Pulmonary artery endothelial cell (primary cell): ENCODE results near the gene FSTL4. TPM values are rescaled to one million over a fixed set of nuclear protein-coding genes. Genes with fewer than 3 reads are reported as not detected.

Experiments used
- DNase-seq: peaks from one replicate; pipeline ENCODE4 v3.0.0-alpha.2; 2011; ENCODE audit warnings: low read depth, low spot score
- total RNA-seq: library from RNA; depleted of rRNA; stranded (reverse); fragments of >200 nt; gene quantifications from 2 replicates; pipeline ENCODE4 v1.2.3, GENCODE V29; 2014

The FSTL4 gene
- total RNA-seq, 1 donor from 2014 or later, result not detected

GRCh38 chr5:133514456-133514855 is 97.9 kb downstream of the FSTL4 start:
- DNase-seq, result no peak

- no peak for DNase-seq
Observed at GRCh38 chr5:133512896-133513295, 99.4 kb downstream of the FSTL4 start.

GRCh38 chr5:133511653-133512235 is 100.6 kb downstream of the FSTL4 start:
- DNase-seq, result no peak

GRCh38 chr5:133510634-133511262 is 101.6 kb downstream of the FSTL4 start:
- DNase-seq, result no peak

GRCh38 chr5:133509742-133510079 is 102.6 kb downstream of the FSTL4 start:
- DNase-seq, result no peak

- no peak for DNase-seq
Observed at GRCh38 chr5:133508845-133509741, 103.2 kb downstream of the FSTL4 start.

- no peak for DNase-seq
Observed at GRCh38 chr5:133508331-133508730, 104.0 kb downstream of the FSTL4 start.

GRCh38 chr5:133506181-133506580 is 106.2 kb downstream of the FSTL4 start:
- no peak for DNase-seq

GRCh38 chr5:133503511-133503910 is 108.8 kb downstream of the FSTL4 start:
- no peak for DNase-seq

- no peak for DNase-seq
Observed at GRCh38 chr5:133499895-133500294, 112.4 kb downstream of the FSTL4 start.

GRCh38 chr5:133497608-133498348 is 114.6 kb downstream of the FSTL4 start:
- DNase-seq, result no peak

GRCh38 chr5:133496631-133497030 is 115.7 kb downstream of the FSTL4 start:
- no peak for DNase-seq

GRCh38 chr5:133494923-133495246 is 117.5 kb downstream of the FSTL4 start:
- no peak for DNase-seq

GRCh38 chr5:133494232-133494922 is 118.0 kb downstream of the FSTL4 start:
- no peak for DNase-seq

GRCh38 chr5:133489632-133490031 is 122.7 kb downstream of the FSTL4 start:
- DNase-seq, result no peak

GRCh38 chr5:133487093-133487492 is 125.2 kb downstream of the FSTL4 start:
- DNase-seq, result no peak

GRCh38 chr5:133485468-133485867 is 126.9 kb downstream of the FSTL4 start:
- DNase-seq, result no peak

- no peak for DNase-seq
Observed at GRCh38 chr5:133483406-133484090, 128.8 kb downstream of the FSTL4 start.

- DNase-seq, result peak; percentile 43
Observed at GRCh38 chr5:133482028-133482427, 130.3 kb downstream of the FSTL4 start.

- DNase-seq, result no peak
Observed at GRCh38 chr5:133480866-133481265, 131.5 kb downstream of the FSTL4 start.

GRCh38 chr5:133480366-133480765 is 132.0 kb downstream of the FSTL4 start:
- no peak for DNase-seq
